SK-N-SH treated with all-trans-retinoic acid at 6 μM for 48 hours (cell line): Measurements from ENCODE around the gene CCDC148.

Source experiments
- CREB5 ChIP-seq: fragments of 250-450 bp; sonication (Bioruptor Pico); IDR thresholded peaks from 2 replicates; pipeline ENCODE4 v1.5.1; 2020; ENCODE audit warnings: low read depth, mild to moderate bottlenecking, moderate library complexity
- ESRRG ChIP-seq: fragments of 250-450 bp; sonication (Bioruptor Pico); IDR thresholded peaks from 2 replicates; pipeline ENCODE4 v1.6.1; 2021; ENCODE audit warnings: mild to moderate bottlenecking
- GLIS3 ChIP-seq: fragments of 250-450 bp; sonication (Bioruptor Pico); IDR thresholded peaks from 2 replicates; pipeline ENCODE4 v1.5.0; 2020; ENCODE audit warnings: mild to moderate bottlenecking, moderate library complexity
- POU6F1 ChIP-seq: fragments of 250-450 bp; sonication (Bioruptor Pico); IDR thresholded peaks from 2 replicates; pipeline ENCODE4 v1.8.0; 2021; ENCODE audit warnings: low read depth, mild to moderate bottlenecking, moderate library complexity, borderline replicate concordance
- PPARA ChIP-seq: fragments of 250-450 bp; sonication (Bioruptor Pico); IDR thresholded peaks from 2 replicates; pipeline ENCODE4 v1.5.0; 2020; ENCODE audit warnings: mild to moderate bottlenecking, borderline replicate concordance
- RARB ChIP-seq: fragments of 250-450 bp; sonication (Bioruptor Pico); IDR thresholded peaks from 2 replicates; pipeline ENCODE4 v1.8.0; 2021; ENCODE audit warnings: mild to moderate bottlenecking, moderate library complexity
- TSHZ2 ChIP-seq: fragments of 250-450 bp; sonication (Bioruptor Pico); IDR thresholded peaks from 2 replicates; pipeline ENCODE4 v1.5.0; 2020; ENCODE audit warnings: mild to moderate bottlenecking, moderate library complexity
- ZFP30 ChIP-seq: fragments of 450-650 bp; formaldehyde crosslinking; IDR thresholded peaks from 2 replicates; pipeline ENCODE4 v1.5.0; 2022; ENCODE audit warnings: mild to moderate bottlenecking, moderate library complexity

GRCh38 chr2:158174495-158174894 is 282.1 kb downstream of the CCDC148 start:
- TF ChIP-seq PPARA (CRISPR knock-in tag) = no peak
- TF ChIP-seq CREB5 (CRISPR knock-in tag) = no peak
- no peak for TF ChIP-seq ESRRG (CRISPR knock-in tag)
- no peak for TF ChIP-seq RARB (CRISPR knock-in tag)
- TF ChIP-seq GLIS3 (CRISPR knock-in tag) = no peak
- no peak for TF ChIP-seq TSHZ2
- no peak for TF ChIP-seq ZFP30 (CRISPR knock-in tag)
- TF ChIP-seq POU6F1 (CRISPR knock-in tag) = no peak
